GM18858 (cell line): ENCODE results near the gene SLIRP.
A peak's percentile ranks its signal among the peaks of the same experiment; 100 is the strongest.
"Not testable (repeated sequence)": the region's sequence is repeated elsewhere in the genome, so short reads cannot be mapped to it uniquely, and the experiment has no call there.

ENCODE experiments used
- ATAC-seq: cut with Tn5 transposase; IDR thresholded peaks from one replicate; pipeline ENCODE4 v1.9.1; 2021; ENCODE audit not compliant: unreplicated experiment

The SLIRP gene

GRCh38 chr14:77741438-77741837 lies 33.5 kb downstream of the SLIRP start:
- no peak for ATAC-seq

GRCh38 chr14:77746064-77746702 lies 38.3 kb downstream of the SLIRP start:
- no peak for ATAC-seq

- ATAC-seq: not testable (repeated sequence)
Observed at GRCh38 chr14:77747425-77747824, 39.5 kb downstream of the SLIRP start.

- ATAC-seq: no peak
Observed at GRCh38 chr14:77752266-77752665, 44.4 kb downstream of the SLIRP start.

- no peak for ATAC-seq
Observed at GRCh38 chr14:77752799-77753516, 45.1 kb downstream of the SLIRP start.

- peak; percentile 94 for ATAC-seq
Observed at GRCh38 chr14:77760381-77761204, 52.7 kb downstream of the SLIRP start, which contains the start of gene SNW1. SNW1 (minus strand) TSS chr14:77761156; CDS start chr14:77761127, 29 bp downstream.

GRCh38 chr14:77761205-77761931 lies 53.5 kb downstream of the SLIRP start:
- peak; percentile 18 for ATAC-seq

- ATAC-seq: no peak
Observed at GRCh38 chr14:77763316-77763715, 55.4 kb downstream of the SLIRP start.

GRCh38 chr14:77763978-77764377 lies 56.1 kb downstream of the SLIRP start:
- no peak for ATAC-seq
